ENCODE data around the gene BCAT1.

- TF ChIP-seq CTCF (IDR thresholded peaks at IDR 0.05; ENCODE audit: control extremely low read depth in 1 of 3, insufficient read depth in 1 of 3, low read depth in 1 of 3, low read length in 3 of 3) (no peak), EZH2 (IDR thresholded peaks at IDR 0.05; ENCODE audit: low read depth, low read length, severe bottlenecking) (no peak), EP300 (IDR thresholded peaks at IDR 0.05; ENCODE audit: borderline replicate concordance in 1 of 2, low read depth in 2 of 2, low read length in 2 of 2) (no peak), ZNF274 (IDR thresholded peaks at IDR 0.05; ENCODE audit: borderline replicate concordance, extremely low read depth, low read length) (no peak), HDAC2 (IDR thresholded peaks at IDR 0.05; ENCODE audit: borderline replicate concordance in 1 of 2, low read depth in 2 of 2, low read length in 2 of 2) (no peak), USF2 (IDR thresholded peaks at IDR 0.05; ENCODE audit: low read length) (no peak), FOSL1 (IDR thresholded peaks at IDR 0.05; ENCODE audit: insufficient read depth, low read depth, low read length) (no peak), POLR2A (IDR thresholded peaks at IDR 0.05; ENCODE audit: control extremely low read depth in 1 of 2, low read depth in 2 of 2, low read length in 2 of 2) (no peak), YY1 (IDR thresholded peaks at IDR 0.05; ENCODE audit: low read depth, low read length) (no peak), HDAC6 (IDR thresholded peaks at IDR 0.05; ENCODE audit: low read depth, low read length) (no peak), MAFK (IDR thresholded peaks at IDR 0.05; ENCODE audit: low read depth, low read length) (no peak), RNF2 (IDR thresholded peaks at IDR 0.05; ENCODE audit: borderline replicate concordance, low read depth, low read length, missing control alignments, poor library complexity, severe bottlenecking) (no peak)
Observed at GRCh38 chr12:24993793-24994192, 44.9 kb upstream of the BCAT1 start.

Data from H1 (cell line).